Endothelial cell of umbilical vein (primary cell): ENCODE data around the gene CMSS1. TPM values are rescaled to one million over a fixed set of nuclear protein-coding genes. Genes with fewer than 3 reads are reported as not detected.

Experiments
- BruUV-seq: library from RNA; stranded (reverse); fragments of 400-500 nt; replicated peaks from 2 replicates; lab custom pipeline; 2021; lab: Mats Ljungman, UMichigan
- CTCF ChIA-PET: fragments of 300-600, 350-600 bp; sonication (Branson Sonifier 250); formaldehyde crosslinking; loops from one replicate; lab custom pipeline; 2021; ENCODE audit warnings: antibody characterized with exemption, inconsistent platforms; lab: Charles Lee
- POLR2A ChIA-PET: fragments of 300-600, 350-600 bp; sonication (Branson Sonifier 250); formaldehyde crosslinking; loops from one replicate; lab custom pipeline; 2021; ENCODE audit warnings: antibody characterized with exemption, inconsistent platforms; lab: Charles Lee
- DNase-seq: peaks from one replicate; pipeline ENCODE4 v3.0.0-alpha.2; 2011; ENCODE audit warnings: low read depth, low spot score
- FAIRE-seq: peaks from 2 replicates; lab custom pipeline; 2011; peaks lifted over from hg19 to GRCh38; lab: Jason Lieb, UNC
- H2AFZ ChIP-seq: 2 replicates; pipeline ENCODE4 v1.6.0; 2012; ENCODE audit warnings: low read depth, low read length, control low read depth, inconsistent platforms
- H3K27ac ChIP-seq: 2 replicates; pipeline ENCODE4 v1.5.1; 2011; ENCODE audit warnings: low read depth, mild to moderate bottlenecking, control low read depth, low read length, moderate library complexity; ENCODE audit not compliant: insufficient read depth
- H3K27me3 ChIP-seq, 2 experiments: 2 replicates each; pipeline versions ENCODE4 v1.6.0 to v1.6.1; 2011; ENCODE audit warnings: low read length in 2 of 2, mixed read lengths in 1 of 2; ENCODE audit not compliant: control insufficient read depth in 2 of 2, insufficient read depth in 2 of 2
- H3K36me3 ChIP-seq, 2 experiments: 2 replicates in 1 of 2; 3 replicates in 1 of 2; pipeline ENCODE4 v1.5.1; 2011; ENCODE audit warnings: low read length in 2 of 2, mild to moderate bottlenecking in 1 of 2, moderate library complexity in 1 of 2; ENCODE audit not compliant: control insufficient read depth in 2 of 2, insufficient read depth in 2 of 2; ENCODE audit errors: extremely low read depth in 1 of 2
- H3K4me1 ChIP-seq: 3 replicates; pipeline ENCODE4 v1.5.1; 2011; ENCODE audit warnings: mild to moderate bottlenecking, low read length; ENCODE audit not compliant: control insufficient read depth, insufficient read depth; ENCODE audit errors: extremely low read depth
- H3K4me2 ChIP-seq: 2 replicates; pipeline ENCODE4 v1.6.1; 2011; ENCODE audit warnings: low read length, control low read depth, mixed read lengths; ENCODE audit not compliant: insufficient read depth
- H3K4me3 ChIP-seq, 3 experiments: fragments of 200-600 bp in 1 of 3; sonication (generic), shearing (Covaris generic) in 1 of 3; replicated peaks in 1 of 3; 2 replicates each; pipeline ENCODE4 v1.5.1; 2011 to 2016; ENCODE audit warnings: control low read depth in 3 of 3, low read length in 3 of 3, mild to moderate bottlenecking in 2 of 3, inconsistent platforms in 1 of 3, low read depth in 1 of 3, moderate library complexity in 1 of 3; ENCODE audit not compliant: insufficient read depth in 1 of 3
- H3K79me2 ChIP-seq: 2 replicates; pipeline ENCODE4 v1.6.0; 2012; ENCODE audit warnings: low read length, inconsistent platforms; ENCODE audit not compliant: control insufficient read depth, insufficient read depth
- H3K9ac ChIP-seq: replicated peaks from 2 replicates; pipeline ENCODE3; 2011; ENCODE audit warnings: low read length, control low read depth; ENCODE audit not compliant: insufficient read depth; ENCODE audit errors: extremely low read depth
- H3K9me1 ChIP-seq: replicated peaks from 3 replicates; pipeline ENCODE4 v1.6.0; 2011; ENCODE audit warnings: mild to moderate bottlenecking, low read length; ENCODE audit not compliant: control insufficient read depth, insufficient read depth; ENCODE audit errors: extremely low read depth
- H3K9me3 ChIP-seq: replicated peaks from 2 replicates; pipeline ENCODE4 v1.5.1; 2012; ENCODE audit warnings: low read length, inconsistent platforms; ENCODE audit not compliant: control insufficient read depth, insufficient read depth
- H4K20me1 ChIP-seq: replicated peaks from 2 replicates; pipeline ENCODE3; 2011; ENCODE audit warnings: mild to moderate bottlenecking, low read length; ENCODE audit not compliant: control insufficient read depth, insufficient read depth; ENCODE audit errors: extremely low read depth
- CTCF ChIP-seq, 2 donors: IDR thresholded peaks; 1 replicate in 1 of 2; 2 replicates in 1 of 2; pipeline ENCODE4 v1.5.1; 2011; ENCODE audit warnings: low read length in 2 of 2, mild to moderate bottlenecking in 2 of 2, moderate library complexity in 2 of 2, control low read depth in 1 of 2, inconsistent platforms in 1 of 2, low read depth in 1 of 2; ENCODE audit not compliant: insufficient read depth in 1 of 2; ENCODE audit errors: extremely low read depth in 1 of 2
- EZH2 ChIP-seq: IDR thresholded peaks from 2 replicates; pipeline ENCODE4 v1.6.1; 2012; ENCODE audit warnings: borderline replicate concordance, low read depth, mild to moderate bottlenecking, moderate library complexity, low read length, inconsistent platforms; ENCODE audit not compliant: severe bottlenecking
- FOS ChIP-seq: IDR thresholded peaks from 2 replicates; pipeline ENCODE4 v1.6.1; 2011; ENCODE audit warnings: mild to moderate bottlenecking, low read length, moderate library complexity, borderline replicate concordance; ENCODE audit not compliant: insufficient read depth
- GATA2 ChIP-seq: IDR thresholded peaks from 2 replicates; pipeline ENCODE4 v1.7.0; 2011; ENCODE audit warnings: low read depth, mild to moderate bottlenecking, moderate library complexity, mixed read lengths, low read length; ENCODE audit not compliant: insufficient read length, insufficient read depth
- JUN ChIP-seq: IDR thresholded peaks from 2 replicates; pipeline ENCODE4 v1.6.1; 2011; ENCODE audit warnings: borderline replicate concordance, low read depth; ENCODE audit not compliant: insufficient read length, insufficient read depth
- MAX ChIP-seq: IDR thresholded peaks from 2 replicates; pipeline ENCODE4 v1.6.1; 2011; ENCODE audit not compliant: insufficient read depth, insufficient read length
- MYC ChIP-seq: IDR thresholded peaks from one replicate; pipeline ENCODE4 v1.6.1; 2011; ENCODE audit warnings: mild to moderate bottlenecking, low read depth, low read length
- POLR2A ChIP-seq: IDR thresholded peaks from 2 replicates; pipeline ENCODE4 v1.6.1; 2012; ENCODE audit warnings: low read depth, mild to moderate bottlenecking, control low read depth, low read length
- POLR2AphosphoS5 ChIP-seq: IDR thresholded peaks from 2 replicates; pipeline ENCODE4 v1.6.1; 2012; ENCODE audit warnings: low read depth, mild to moderate bottlenecking, control low read depth, low read length, moderate library complexity; ENCODE audit not compliant: insufficient read depth
- dilution Hi-C: fragments of 300-500 bp; cut with MboI; formaldehyde crosslinking; loops from one replicate; pipeline ENCODE4 v1.15.0; 2019; ENCODE audit warnings: low sequenced_read_pairs; ENCODE audit not compliant: extremely low pct_ligation_motif_present
- intact Hi-C: fragments of 100-400 bp; cut with micrococcal nuclease; formaldehyde crosslinking; loops from one replicate; pipeline ENCODE4 v1.10.0; 2022
- polyA plus RNA-seq, 4 experiments: library from polyadenylated mRNA; depleted of rRNA in 3 of 4; stranded (reverse) in 3 of 4; unstranded in 1 of 4; fragments of >200 nt; gene quantifications; 2 replicates each; pipeline versions ENCODE4 v1.2.1 to v1.2.3, GENCODE V29; 2011 to 2012; ENCODE audit warnings: missing spikeins in 1 of 4
- total RNA-seq: library from RNA; stranded (reverse); gene quantifications from 2 replicates; pipeline ENCODE4 v1.2.3, GENCODE V29; 2021

The CMSS1 gene
- total and polyA plus RNA-seq, 2 donors (not counting 3 experiments of a cell fraction or from before 2014, with no cell fraction given) = 9.7 to 60.6 TPM

- FAIRE-seq (peak; percentile 90), DNase-seq (peak; percentile 85)
- Histone ChIP-seq H3K4me2 (peak overlapping the region; percentile 4), H3K9me1 (no peaks in the 10 kb centered on the region), H3K27me3 (no peaks in the 10 kb centered on the region), H3K27ac (peak overlapping the region; percentile 54), H3K36me3 (no peaks in the 10 kb centered on the region), H3K4me1 (peaks cover 16% of the 10 kb centered on the region), H4K20me1 (no peaks in the 10 kb centered on the region), H3K4me3 (no peak overlapping the region), H3K79me2 (no peaks in the 10 kb centered on the region), H2AFZ (no peak overlapping the region), H3K9ac (no peak overlapping the region), H3K9me3 (no peaks in the 10 kb centered on the region)
- intact Hi-C loops = loop anchor here (1.0 to 10.0 kb wide), 6 partner anchors 28 to 526 kb away; no protein-coding TSS in a partner anchor
- BruUV-seq = no TSS peak
- ChIA-PET CTCF (interaction anchor here (0.5 to 8.9 kb wide), 71 partner anchors 8 to 521 kb away, joined by 3 to 197 read pairs (median 4); partner anchors contain the start of gene TBC1D23), POLR2A (interaction anchor here (1.3 kb wide), 1 partner anchor 28 kb away, joined by 3 read pairs; no protein-coding TSS in a partner anchor)
- TF ChIP-seq MAX (peak; percentile 48), CTCF (IDR thresholded peaks at IDR 0.05; ENCODE audit: extremely low read depth in 1 of 2, insufficient read depth in 1 of 2, low read depth in 1 of 2, low read length in 2 of 2) (peak; percentile 71 to 75), MYC (no peak)
- dilution Hi-C loops = no loop called here
Measured at GRCh38 chr3:100068826-100069225, 251.2 kb downstream of the CMSS1 start.

GRCh38 chr3:100069472-100069871 lies 251.8 kb downstream of the CMSS1 start:
- intact Hi-C loops = loop anchor here (1.0 to 10.0 kb wide), 4 partner anchors 28 to 525 kb away; no protein-coding TSS in a partner anchor
- Histone ChIP-seq H3K27ac (peak overlapping the region; percentile 54), H3K27me3 (no peaks in the 10 kb centered on the region), H2AFZ (no peak overlapping the region), H4K20me1 (no peaks in the 10 kb centered on the region), H3K9me1 (no peaks in the 10 kb centered on the region), H3K4me3 (no peak overlapping the region), H3K4me1 (peaks cover 18% of the 10 kb centered on the region), H3K36me3 (no peaks in the 10 kb centered on the region), H3K4me2 (peak overlapping the region; percentile 4), H3K9me3 (no peaks in the 10 kb centered on the region), H3K9ac (no peak overlapping the region), H3K79me2 (no peaks in the 10 kb centered on the region)
- peak; percentile 55 for FAIRE-seq
- no TSS peak for BruUV-seq
- DNase-seq = peak; percentile 75
- no peak for TF ChIP-seq POLR2AphosphoS5
- no peak for TF ChIP-seq MAX
- no peak for TF ChIP-seq POLR2A
- TF ChIP-seq FOS = no peak
- TF ChIP-seq JUN = no peak
- no peak for TF ChIP-seq CTCF (IDR thresholded peaks at IDR 0.05; ENCODE audit: extremely low read depth in 1 of 2, insufficient read depth in 1 of 2, low read depth in 1 of 2, low read length in 2 of 2)
- no peak for TF ChIP-seq EZH2
- TF ChIP-seq MYC = no peak
- TF ChIP-seq GATA2 = no peak
- ChIA-PET POLR2A (interaction anchor here (1.3 kb wide), 1 partner anchor 28 kb away, joined by 3 read pairs; no protein-coding TSS in a partner anchor), CTCF (interaction anchor here (0.5 to 8.9 kb wide), 65 partner anchors 7 to 520 kb away, joined by 3 to 197 read pairs (median 4); partner anchors contain the start of gene TBC1D23)
- dilution Hi-C loops = no loop called here
